ENCODE results near the gene FHOD3. TPM values are rescaled to one million over a fixed set of nuclear protein-coding genes. Genes with fewer than 3 reads are reported as not detected.

The FHOD3 gene
- total RNA-seq, 1 experiment from 2014 or later = 22.7 TPM

DNA sequence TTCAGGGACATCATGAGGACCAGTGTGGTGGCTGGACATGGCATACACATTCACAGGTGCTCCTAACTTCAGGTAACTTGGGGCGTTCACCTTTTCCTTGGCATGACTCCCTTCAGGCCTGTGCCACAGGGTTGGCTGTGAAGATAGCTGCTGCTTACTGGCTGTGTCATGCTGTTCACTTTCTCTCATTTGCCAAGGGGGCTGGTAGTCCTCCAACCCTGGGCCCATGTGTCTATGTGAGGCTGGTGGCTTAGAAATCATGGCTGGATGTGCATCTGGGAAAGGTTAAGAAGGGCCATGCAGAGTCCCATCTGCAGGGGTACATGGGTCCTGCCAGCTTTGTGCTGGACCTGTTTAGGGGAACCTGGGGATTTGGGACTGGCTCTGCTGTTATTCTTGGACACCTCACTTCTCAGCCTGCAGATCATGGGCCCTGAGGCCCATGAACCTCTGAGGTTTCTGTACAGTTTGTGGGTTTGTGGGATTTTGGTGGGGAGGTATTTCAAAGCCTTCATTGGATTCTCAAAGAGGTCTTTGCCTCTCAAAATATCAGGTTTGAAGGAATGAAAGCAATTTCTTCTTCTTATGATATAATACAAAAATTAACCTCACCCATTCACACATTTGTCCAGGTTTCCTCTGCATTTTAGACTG is 62.9 kb downstream of the FHOD3 start:
- no peaks in the 10 kb centered on the region for H3K27me3 ChIP-seq (ENCODE audit: control insufficient read depth, insufficient read depth, low read length)
- DNase-seq (ENCODE audit: low read depth, low spot score) (no peak), ATAC-seq (no peak)
- no peaks in the 10 kb centered on the region for H3K36me3 ChIP-seq (ENCODE audit: control insufficient read depth, insufficient read depth, low read length)
- H3K4me1 ChIP-seq (ENCODE audit: control insufficient read depth, insufficient read depth, low read length) = no peaks in the 10 kb centered on the region
- intact Hi-C loops (cut with micrococcal nuclease; ENCODE audit: unreplicated experiment) = no loop called here
- H3K27ac ChIP-seq (ENCODE audit: low read length) = no peak overlapping the region
- TF ChIP-seq, protein P1, sequence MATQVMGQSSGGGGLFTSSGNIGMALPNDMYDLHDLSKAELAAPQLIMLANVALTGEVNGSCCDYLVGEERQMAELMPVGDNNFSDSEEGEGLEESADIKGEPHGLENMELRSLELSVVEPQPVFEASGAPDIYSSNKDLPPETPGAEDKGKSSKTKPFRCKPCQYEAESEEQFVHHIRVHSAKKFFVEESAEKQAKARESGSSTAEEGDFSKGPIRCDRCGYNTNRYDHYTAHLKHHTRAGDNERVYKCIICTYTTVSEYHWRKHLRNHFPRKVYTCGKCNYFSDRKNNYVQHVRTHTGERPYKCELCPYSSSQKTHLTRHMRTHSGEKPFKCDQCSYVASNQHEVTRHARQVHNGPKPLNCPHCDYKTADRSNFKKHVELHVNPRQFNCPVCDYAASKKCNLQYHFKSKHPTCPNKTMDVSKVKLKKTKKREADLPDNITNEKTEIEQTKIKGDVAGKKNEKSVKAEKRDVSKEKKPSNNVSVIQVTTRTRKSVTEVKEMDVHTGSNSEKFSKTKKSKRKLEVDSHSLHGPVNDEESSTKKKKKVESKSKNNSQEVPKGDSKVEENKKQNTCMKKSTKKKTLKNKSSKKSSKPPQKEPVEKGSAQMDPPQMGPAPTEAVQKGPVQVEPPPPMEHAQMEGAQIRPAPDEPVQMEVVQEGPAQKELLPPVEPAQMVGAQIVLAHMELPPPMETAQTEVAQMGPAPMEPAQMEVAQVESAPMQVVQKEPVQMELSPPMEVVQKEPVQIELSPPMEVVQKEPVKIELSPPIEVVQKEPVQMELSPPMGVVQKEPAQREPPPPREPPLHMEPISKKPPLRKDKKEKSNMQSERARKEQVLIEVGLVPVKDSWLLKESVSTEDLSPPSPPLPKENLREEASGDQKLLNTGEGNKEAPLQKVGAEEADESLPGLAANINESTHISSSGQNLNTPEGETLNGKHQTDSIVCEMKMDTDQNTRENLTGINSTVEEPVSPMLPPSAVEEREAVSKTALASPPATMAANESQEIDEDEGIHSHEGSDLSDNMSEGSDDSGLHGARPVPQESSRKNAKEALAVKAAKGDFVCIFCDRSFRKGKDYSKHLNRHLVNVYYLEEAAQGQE (IDR thresholded peaks at IDR 0.05; ENCODE audit: insufficient read depth in 1 of 2, low read depth in 2 of 2, low read length in 1 of 2) = no peak
- TF ChIP-seq TCF7L2 (IDR thresholded peaks at IDR 0.05; ENCODE audit: low read depth, low read length) = no peak
- TF ChIP-seq POLR2AphosphoS5 (IDR thresholded peaks at IDR 0.05; ENCODE audit: low read depth, low read length) = no peak
- TF ChIP-seq SIN3A (IDR thresholded peaks at IDR 0.05; ENCODE audit: borderline replicate concordance, insufficient read depth, low read depth, low read length) = no peak
- TF ChIP-seq, protein P2, sequence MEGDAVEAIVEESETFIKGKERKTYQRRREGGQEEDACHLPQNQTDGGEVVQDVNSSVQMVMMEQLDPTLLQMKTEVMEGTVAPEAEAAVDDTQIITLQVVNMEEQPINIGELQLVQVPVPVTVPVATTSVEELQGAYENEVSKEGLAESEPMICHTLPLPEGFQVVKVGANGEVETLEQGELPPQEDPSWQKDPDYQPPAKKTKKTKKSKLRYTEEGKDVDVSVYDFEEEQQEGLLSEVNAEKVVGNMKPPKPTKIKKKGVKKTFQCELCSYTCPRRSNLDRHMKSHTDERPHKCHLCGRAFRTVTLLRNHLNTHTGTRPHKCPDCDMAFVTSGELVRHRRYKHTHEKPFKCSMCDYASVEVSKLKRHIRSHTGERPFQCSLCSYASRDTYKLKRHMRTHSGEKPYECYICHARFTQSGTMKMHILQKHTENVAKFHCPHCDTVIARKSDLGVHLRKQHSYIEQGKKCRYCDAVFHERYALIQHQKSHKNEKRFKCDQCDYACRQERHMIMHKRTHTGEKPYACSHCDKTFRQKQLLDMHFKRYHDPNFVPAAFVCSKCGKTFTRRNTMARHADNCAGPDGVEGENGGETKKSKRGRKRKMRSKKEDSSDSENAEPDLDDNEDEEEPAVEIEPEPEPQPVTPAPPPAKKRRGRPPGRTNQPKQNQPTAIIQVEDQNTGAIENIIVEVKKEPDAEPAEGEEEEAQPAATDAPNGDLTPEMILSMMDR (IDR thresholded peaks at IDR 0.05) = no peak
- ChIA-PET POLR2A (no interaction called here), CTCF (no interaction called here)
- no peak overlapping the region for H3K4me3 ChIP-seq (ENCODE audit: low read depth in 2 of 2, low read length in 2 of 2)
- in situ Hi-C loops (cut with HindIII; ENCODE audit: low pct_unique_long_range_greater_than_20kb, low sequenced_read_pairs) = no loop called here
- BruUV-seq (replicated peaks) = no TSS peak
- H3K9me3 ChIP-seq (ENCODE audit: control insufficient read depth, insufficient read depth, low read depth, low read length) = no peaks in the 10 kb centered on the region

DNA sequence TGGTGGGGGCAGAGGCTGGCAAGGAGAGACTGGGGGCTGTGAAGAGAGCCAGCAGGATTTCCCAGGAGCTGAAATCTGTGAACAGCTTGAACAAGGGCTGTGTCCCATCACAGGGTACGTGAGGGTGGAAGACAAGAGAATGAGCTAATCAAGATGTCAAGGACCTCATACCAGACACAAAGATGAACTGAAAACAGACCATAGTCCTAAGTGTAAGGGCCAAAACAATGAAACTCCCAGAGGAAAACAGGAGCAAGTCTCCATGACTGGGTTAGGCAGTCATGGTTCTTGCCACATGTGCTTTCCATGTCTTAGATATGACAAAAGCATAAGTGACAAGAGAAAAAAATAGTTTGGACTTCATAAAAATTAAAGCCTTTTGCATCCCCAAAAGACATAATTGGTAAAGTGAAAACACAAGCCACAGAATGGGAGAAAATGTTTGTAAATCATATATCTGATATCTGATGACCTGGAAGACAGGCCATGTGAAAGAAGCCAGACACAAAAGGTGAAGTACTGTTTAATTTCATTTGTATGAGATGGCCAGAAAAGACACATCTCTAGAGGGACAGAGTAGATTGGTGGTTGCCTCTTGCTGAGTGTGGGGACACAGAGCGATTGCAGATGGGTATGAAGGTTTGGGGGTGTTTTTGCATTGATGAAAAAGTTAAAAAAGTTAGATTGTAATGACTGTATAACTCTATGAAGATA is 67.6 kb downstream of the FHOD3 start:
- intact Hi-C loops (cut with micrococcal nuclease; ENCODE audit: unreplicated experiment) (no loop called here), in situ Hi-C loops (cut with HindIII; ENCODE audit: low pct_unique_long_range_greater_than_20kb, low sequenced_read_pairs) (no loop called here)
- no TSS peak for BruUV-seq (replicated peaks)
- ATAC-seq (no peak), DNase-seq (ENCODE audit: low read depth, low spot score) (no peak)
- Histone ChIP-seq H3K4me1 (ENCODE audit: control insufficient read depth, insufficient read depth, low read length) (no peaks in the 10 kb centered on the region), H3K4me3 (ENCODE audit: low read depth in 2 of 2, low read length in 2 of 2) (no peak overlapping the region), H3K9me3 (ENCODE audit: control insufficient read depth, insufficient read depth, low read depth, low read length) (no peaks in the 10 kb centered on the region), H3K36me3 (ENCODE audit: control insufficient read depth, insufficient read depth, low read length) (no peaks in the 10 kb centered on the region), H3K27me3 (ENCODE audit: control insufficient read depth, insufficient read depth, low read length) (no peaks in the 10 kb centered on the region), H3K27ac (ENCODE audit: low read length) (no peak overlapping the region)
- ChIA-PET POLR2A (no interaction called here), CTCF (no interaction called here)
- no peak for TF ChIP-seq POLR2AphosphoS5 (IDR thresholded peaks at IDR 0.05; ENCODE audit: low read depth, low read length)
- TF ChIP-seq TCF7L2 (IDR thresholded peaks at IDR 0.05; ENCODE audit: low read depth, low read length) = no peak
- TF ChIP-seq, protein P1 (IDR thresholded peaks at IDR 0.05; ENCODE audit: insufficient read depth in 1 of 2, low read depth in 2 of 2, low read length in 1 of 2) = no peak
- TF ChIP-seq SIN3A (IDR thresholded peaks at IDR 0.05; ENCODE audit: borderline replicate concordance, insufficient read depth, low read depth, low read length) = no peak
- TF ChIP-seq, protein P2 (IDR thresholded peaks at IDR 0.05) = no peak

All from Panc1 (cell line).